ENCODE data around the gene YY1.
"Not testable (repeated sequence)": the region's sequence is repeated elsewhere in the genome, so short reads cannot be mapped to it uniquely, and the experiment has no call there.

The YY1 gene

GRCh38 chr14:100296729-100297128, 57.8 kb downstream of the YY1 start:
- H3K27me3 Mint-ChIP-seq; H3K9me3 Mint-ChIP-seq; intact Hi-C loops (cut with micrococcal nuclease): not testable (repeated sequence)
- Mint-ChIP-seq H3K4me3 (peak overlapping the region; percentile 62), H3K27ac (peak overlapping the region; percentile 84), H3K36me3 (ENCODE audit: low read depth) (peaks cover 46% of the 10 kb centered on the region), H3K4me1 (ENCODE audit: low read depth) (peaks cover 53% of the 10 kb centered on the region)

- Mint-ChIP-seq H3K9me3 (no peaks in the 10 kb centered on the region), H3K4me1 (ENCODE audit: low read depth) (peaks cover 59% of the 10 kb centered on the region), H3K36me3 (ENCODE audit: low read depth) (peaks cover 40% of the 10 kb centered on the region), H3K27ac (peak overlapping the region; percentile 84), H3K4me3 (peak overlapping the region; percentile 62), H3K27me3 (no peaks in the 10 kb centered on the region)
- intact Hi-C loops (cut with micrococcal nuclease) = no loop called here
Measured at GRCh38 chr14:100297320-100298300, 58.7 kb downstream of the YY1 start.

- H3K4me3 Mint-ChIP-seq = no peak overlapping the region
- peaks cover 70% of the 10 kb centered on the region for H3K4me1 Mint-ChIP-seq (ENCODE audit: low read depth)
- no peaks in the 10 kb centered on the region for H3K9me3 Mint-ChIP-seq
- H3K36me3 Mint-ChIP-seq (ENCODE audit: low read depth) = peaks cover 36% of the 10 kb centered on the region
- H3K27me3 Mint-ChIP-seq = no peaks in the 10 kb centered on the region
- H3K27ac Mint-ChIP-seq = peak overlapping the region; percentile 84
- intact Hi-C loops (cut with micrococcal nuclease) = no loop called here
Measured at GRCh38 chr14:100298551-100299237, 59.8 kb downstream of the YY1 start.

- H3K4me1 Mint-ChIP-seq (ENCODE audit: low read depth) = peaks cover 75% of the 10 kb centered on the region
- intact Hi-C loops (cut with micrococcal nuclease) = no loop called here
- H3K27me3 Mint-ChIP-seq = no peaks in the 10 kb centered on the region
- H3K27ac Mint-ChIP-seq = no peak overlapping the region
- no peak overlapping the region for H3K4me3 Mint-ChIP-seq
- no peaks in the 10 kb centered on the region for H3K9me3 Mint-ChIP-seq
- H3K36me3 Mint-ChIP-seq (ENCODE audit: low read depth) = peaks cover 36% of the 10 kb centered on the region
Measured at GRCh38 chr14:100299238-100299560, 60.3 kb downstream of the YY1 start.

GRCh38 chr14:100302616-100303015, 63.7 kb downstream of the YY1 start:
- Mint-ChIP-seq H3K9me3 (no peaks in the 10 kb centered on the region), H3K4me3 (no peak overlapping the region), H3K27me3 (no peaks in the 10 kb centered on the region), H3K4me1 (ENCODE audit: low read depth) (peaks cover 67% of the 10 kb centered on the region), H3K27ac (no peak overlapping the region), H3K36me3 (ENCODE audit: low read depth) (peaks cover 39% of the 10 kb centered on the region)
- intact Hi-C loops (cut with micrococcal nuclease) = no loop called here

GRCh38 chr14:100303179-100303578, 64.2 kb downstream of the YY1 start:
- Mint-ChIP-seq H3K36me3 (ENCODE audit: low read depth) (peaks cover 33% of the 10 kb centered on the region), H3K4me1 (ENCODE audit: low read depth) (peaks cover 67% of the 10 kb centered on the region), H3K4me3 (no peak overlapping the region), H3K9me3 (no peaks in the 10 kb centered on the region), H3K27me3 (no peaks in the 10 kb centered on the region), H3K27ac (peak overlapping the region; percentile 92)
- intact Hi-C loops (cut with micrococcal nuclease) = no loop called here

GRCh38 chr14:100303925-100304324, 65.0 kb downstream of the YY1 start:
- Mint-ChIP-seq H3K36me3 (ENCODE audit: low read depth) (peaks cover 26% of the 10 kb centered on the region), H3K27ac (peak overlapping the region; percentile 92), H3K4me3 (no peak overlapping the region), H3K9me3 (no peaks in the 10 kb centered on the region), H3K27me3 (peaks cover 3% of the 10 kb centered on the region), H3K4me1 (ENCODE audit: low read depth) (peaks cover 67% of the 10 kb centered on the region)
- intact Hi-C loops (cut with micrococcal nuclease) = no loop called here

GRCh38 chr14:100304825-100305323, 65.9 kb downstream of the YY1 start:
- intact Hi-C loops (cut with micrococcal nuclease) = loop anchor here (1.0 to 5.0 kb wide), 2 partner anchors 37 to 71 kb away; partner anchors contain the start of gene WDR25
- peaks cover 3% of the 10 kb centered on the region for H3K27me3 Mint-ChIP-seq
- H3K27ac Mint-ChIP-seq = peak overlapping the region; percentile 92
- peak overlapping the region; percentile 86 for H3K4me3 Mint-ChIP-seq
- peaks cover 65% of the 10 kb centered on the region for H3K4me1 Mint-ChIP-seq (ENCODE audit: low read depth)
- no peaks in the 10 kb centered on the region for H3K9me3 Mint-ChIP-seq
- H3K36me3 Mint-ChIP-seq (ENCODE audit: low read depth) = peaks cover 18% of the 10 kb centered on the region

GRCh38 chr14:100305324-100306100, 66.6 kb downstream of the YY1 start:
- peak overlapping the region; percentile 92 for H3K27ac Mint-ChIP-seq
- peaks cover 18% of the 10 kb centered on the region for H3K36me3 Mint-ChIP-seq (ENCODE audit: low read depth)
- H3K4me1 Mint-ChIP-seq (ENCODE audit: low read depth) = peaks cover 65% of the 10 kb centered on the region
- intact Hi-C loops (cut with micrococcal nuclease) = loop anchor here (1.0 to 5.0 kb wide), 2 partner anchors 37 to 71 kb away; partner anchors contain the start of gene WDR25
- H3K27me3 Mint-ChIP-seq = peaks cover 3% of the 10 kb centered on the region
- no peaks in the 10 kb centered on the region for H3K9me3 Mint-ChIP-seq
- H3K4me3 Mint-ChIP-seq = peak overlapping the region; percentile 86

- peak within 1 kb of the TSS; percentile 92 for H3K27ac Mint-ChIP-seq
- H3K27me3 Mint-ChIP-seq = peaks cover 3% of the 10 kb centered on the region
Measured at GRCh38 chr14:100306101-100306997, 67.4 kb downstream of the YY1 start, which contains the start of gene SLC25A29. TSS of gene SLC25A29 (minus strand) at chr14:100306444. CDS start at chr14:100306232, 212 bp downstream.

GRCh38 chr14:100306998-100307765, 68.2 kb downstream of the YY1 start:
- intact Hi-C loops (cut with micrococcal nuclease) = loop anchor here (5.0 kb wide), 1 partner anchor 35 kb away; no protein-coding TSS in a partner anchor
- peak overlapping the region; percentile 86 for H3K4me3 Mint-ChIP-seq
- H3K27me3 Mint-ChIP-seq = peaks cover 3% of the 10 kb centered on the region
- H3K36me3 Mint-ChIP-seq (ENCODE audit: low read depth) = peaks cover 18% of the 10 kb centered on the region
- peaks cover 73% of the 10 kb centered on the region for H3K4me1 Mint-ChIP-seq (ENCODE audit: low read depth)
- H3K9me3 Mint-ChIP-seq = no peaks in the 10 kb centered on the region
- H3K27ac Mint-ChIP-seq = peak overlapping the region; percentile 92

More at GRCh38 chr14:100306101-100306997, 67.4 kb downstream of the YY1 start, which contains the start of gene SLC25A29:
- H3K9me3 Mint-ChIP-seq = no peaks in the 10 kb centered on the region
- intact Hi-C loops (cut with micrococcal nuclease) = loop anchor here (5.0 kb wide), 1 partner anchor 36 kb away; no protein-coding TSS in a partner anchor
- peak within 1 kb of the TSS; percentile 86 for H3K4me3 Mint-ChIP-seq
- peaks cover 18% of the 10 kb centered on the region for H3K36me3 Mint-ChIP-seq (ENCODE audit: low read depth)
- H3K4me1 Mint-ChIP-seq (ENCODE audit: low read depth) = peaks cover 71% of the 10 kb centered on the region
